KOPT-K1 (cell line): ENCODE measurements around the gene TBC1D12.
"Not testable (repeated sequence)": the region's sequence is repeated elsewhere in the genome, so short reads cannot be mapped to it uniquely, and the experiment has no call there.

Experiments
- H3K27ac ChIP-seq: fragments of 200-600 bp; sonication (generic); 2 replicates; pipeline ENCODE4 v1.5.1; 2016; ENCODE audit warnings: antibody characterized with exemption, mild to moderate bottlenecking, low read depth, low read length; ENCODE audit not compliant: poor library complexity, severe bottlenecking
- H3K36me3 ChIP-seq: fragments of 200-600 bp; sonication (generic); 2 replicates; pipeline ENCODE4 v1.5.1; 2017; ENCODE audit warnings: antibody characterized with exemption, mild to moderate bottlenecking, low read length, moderate library complexity; ENCODE audit not compliant: insufficient read depth
- H3K9me3 ChIP-seq: fragments of 200-600 bp; sonication (generic); 2 replicates; pipeline ENCODE4 v1.5.1; 2017; ENCODE audit warnings: antibody characterized with exemption, low read length, mild to moderate bottlenecking; ENCODE audit not compliant: insufficient read depth, poor library complexity, severe bottlenecking

Gene TBC1D12

GRCh38 chr10:94524146-94524545 lies 121.8 kb downstream of the TBC1D12 start:
- H3K9me3 ChIP-seq: no peaks in the 10 kb centered on the region
- no peaks in the 10 kb centered on the region for H3K36me3 ChIP-seq
- H3K27ac ChIP-seq: no peak overlapping the region

GRCh38 chr10:94524711-94525110 lies 122.4 kb downstream of the TBC1D12 start:
- Histone ChIP-seq H3K9me3 (no peaks in the 10 kb centered on the region), H3K36me3 (no peaks in the 10 kb centered on the region), H3K27ac (no peak overlapping the region)

GRCh38 chr10:94531550-94531949 lies 129.2 kb downstream of the TBC1D12 start:
- not testable (repeated sequence) for H3K27ac ChIP-seq, H3K36me3 ChIP-seq, H3K9me3 ChIP-seq

- H3K9me3 ChIP-seq: no peaks in the 10 kb centered on the region
- no peak overlapping the region for H3K27ac ChIP-seq
- H3K36me3 ChIP-seq: no peaks in the 10 kb centered on the region
These were observed 130.7 kb downstream of the TBC1D12 start for GRCh38 chr10:94533027-94533426.

- not testable (repeated sequence) for H3K9me3 ChIP-seq, H3K36me3 ChIP-seq, H3K27ac ChIP-seq
These were observed 139.9 kb downstream of the TBC1D12 start for GRCh38 chr10:94542282-94542681.

- Histone ChIP-seq H3K9me3 (no peaks in the 10 kb centered on the region), H3K27ac (peak within 1 kb of the TSS; percentile 95), H3K36me3 (peaks cover 37% of the 10 kb centered on the region)
These were observed 143.2 kb downstream of the TBC1D12 start, which contains the start of gene HELLS for GRCh38 chr10:94545391-94546048. Gene HELLS, plus strand, starts transcription at chr10:94545788. Its CDS starts 134 bp downstream, at chr10:94545922.

- Histone ChIP-seq H3K36me3 (peaks cover 44% of the 10 kb centered on the region), H3K27ac (peak overlapping the region; percentile 95)
These were observed 143.9 kb downstream of the TBC1D12 start for GRCh38 chr10:94546049-94546900.

GRCh38 chr10:94546901-94547185 lies 144.5 kb downstream of the TBC1D12 start:
- no peaks in the 10 kb centered on the region for H3K9me3 ChIP-seq
- H3K27ac ChIP-seq: peak overlapping the region; percentile 95

More at GRCh38 chr10:94546049-94546900, 143.9 kb downstream of the TBC1D12 start:
- H3K9me3 ChIP-seq: no peaks in the 10 kb centered on the region

GRCh38 chr10:94549221-94549620 lies 146.9 kb downstream of the TBC1D12 start:
- Histone ChIP-seq H3K36me3 (peaks cover 74% of the 10 kb centered on the region), H3K27ac (no peak overlapping the region), H3K9me3 (no peaks in the 10 kb centered on the region)

More at GRCh38 chr10:94546901-94547185, 144.5 kb downstream of the TBC1D12 start:
- peaks cover 50% of the 10 kb centered on the region for H3K36me3 ChIP-seq

- H3K9me3 ChIP-seq, H3K27ac ChIP-seq: not testable (repeated sequence)
- H3K36me3 ChIP-seq: peaks cover 100% of the 10 kb centered on the region
These were observed 165.5 kb downstream of the TBC1D12 start for GRCh38 chr10:94567714-94568307.

GRCh38 chr10:94571081-94571480 lies 168.7 kb downstream of the TBC1D12 start:
- Histone ChIP-seq H3K9me3 (no peaks in the 10 kb centered on the region), H3K36me3 (peaks cover 100% of the 10 kb centered on the region), H3K27ac (no peak overlapping the region)

- H3K9me3 ChIP-seq: no peaks in the 10 kb centered on the region
- no peak overlapping the region for H3K27ac ChIP-seq
- H3K36me3 ChIP-seq: peaks cover 100% of the 10 kb centered on the region
These were observed 169.2 kb downstream of the TBC1D12 start for GRCh38 chr10:94571528-94571927.

GRCh38 chr10:94578790-94579189 lies 176.4 kb downstream of the TBC1D12 start:
- H3K36me3 ChIP-seq: peaks cover 93% of the 10 kb centered on the region
- no peak overlapping the region for H3K27ac ChIP-seq
- no peaks in the 10 kb centered on the region for H3K9me3 ChIP-seq

- Histone ChIP-seq H3K36me3 (peaks cover 95% of the 10 kb centered on the region), H3K27ac (no peak overlapping the region), H3K9me3 (no peaks in the 10 kb centered on the region)
These were observed 180.8 kb downstream of the TBC1D12 start for GRCh38 chr10:94583124-94583523.
